GM18858 (cell line): ENCODE measurements around the gene DDX11.
"Not testable (repeated sequence)": the region's sequence is repeated elsewhere in the genome, so short reads cannot be mapped to it uniquely, and the experiment has no call there.

Source experiments
- ATAC-seq: cut with Tn5 transposase; IDR thresholded peaks from one replicate; pipeline ENCODE4 v1.9.1; 2021; ENCODE audit not compliant: unreplicated experiment

DDX11 gene

DNA sequence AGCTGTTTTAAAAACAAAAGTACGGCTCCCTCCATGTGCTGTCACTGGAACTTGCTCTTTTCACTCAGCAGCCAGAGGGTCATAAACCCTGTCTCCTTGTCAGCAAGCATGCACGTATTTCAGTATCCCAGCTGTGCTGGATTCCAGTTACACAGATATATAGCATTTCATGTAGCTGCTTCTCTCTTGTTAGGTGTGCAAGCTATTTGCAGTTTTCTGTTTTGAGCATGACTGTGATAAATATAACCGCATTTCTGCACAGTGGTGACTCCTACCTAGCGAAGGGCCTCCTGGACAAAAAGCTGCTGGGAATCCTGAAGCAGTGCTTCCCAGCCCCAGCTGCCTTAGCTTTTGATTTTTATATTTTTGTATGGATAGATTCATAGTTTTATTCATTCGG is 24.7 kb downstream of the DDX11 start:
- ATAC-seq = not testable (repeated sequence)

DNA sequence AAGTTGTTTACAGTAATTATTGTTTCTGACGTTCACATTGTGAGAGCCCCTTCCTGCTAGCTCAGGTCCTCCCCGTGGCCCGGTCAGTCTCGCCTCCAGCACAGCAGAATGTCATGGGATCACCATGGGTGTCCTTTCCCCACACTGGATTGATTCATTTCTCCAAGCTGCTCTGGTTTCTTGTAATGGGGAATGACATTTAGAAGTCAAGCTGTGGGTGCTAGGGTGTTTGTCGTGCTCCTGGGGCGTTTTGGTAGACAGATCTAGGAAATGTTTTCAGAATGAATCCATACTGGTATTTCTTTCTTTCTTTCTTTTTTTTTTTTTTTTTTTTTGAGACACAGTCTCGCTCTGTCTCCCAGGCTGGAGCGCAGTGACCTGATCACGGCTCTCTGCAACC is 25.1 kb downstream of the DDX11 start:
- ATAC-seq = not testable (repeated sequence)

DNA sequence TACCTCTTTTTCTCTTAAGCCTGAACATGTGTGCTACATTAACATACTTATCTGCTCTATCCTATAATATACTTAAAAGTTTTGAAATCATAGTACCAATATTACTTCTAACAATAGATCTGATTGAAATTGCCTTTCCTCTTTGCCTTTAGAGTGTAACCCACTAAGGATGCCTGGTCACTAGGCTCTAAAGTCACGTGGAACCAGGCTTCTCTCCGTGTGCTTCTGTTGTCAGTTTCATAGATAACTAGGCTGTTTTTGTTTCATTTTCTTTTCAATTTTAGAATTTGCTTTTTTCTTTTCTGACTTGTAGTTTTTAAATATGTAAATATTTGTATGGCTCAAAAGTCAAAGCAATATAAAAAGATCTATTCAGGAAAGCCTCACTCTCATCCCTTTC is 25.8 kb downstream of the DDX11 start:
- not testable (repeated sequence) for ATAC-seq

DNA sequence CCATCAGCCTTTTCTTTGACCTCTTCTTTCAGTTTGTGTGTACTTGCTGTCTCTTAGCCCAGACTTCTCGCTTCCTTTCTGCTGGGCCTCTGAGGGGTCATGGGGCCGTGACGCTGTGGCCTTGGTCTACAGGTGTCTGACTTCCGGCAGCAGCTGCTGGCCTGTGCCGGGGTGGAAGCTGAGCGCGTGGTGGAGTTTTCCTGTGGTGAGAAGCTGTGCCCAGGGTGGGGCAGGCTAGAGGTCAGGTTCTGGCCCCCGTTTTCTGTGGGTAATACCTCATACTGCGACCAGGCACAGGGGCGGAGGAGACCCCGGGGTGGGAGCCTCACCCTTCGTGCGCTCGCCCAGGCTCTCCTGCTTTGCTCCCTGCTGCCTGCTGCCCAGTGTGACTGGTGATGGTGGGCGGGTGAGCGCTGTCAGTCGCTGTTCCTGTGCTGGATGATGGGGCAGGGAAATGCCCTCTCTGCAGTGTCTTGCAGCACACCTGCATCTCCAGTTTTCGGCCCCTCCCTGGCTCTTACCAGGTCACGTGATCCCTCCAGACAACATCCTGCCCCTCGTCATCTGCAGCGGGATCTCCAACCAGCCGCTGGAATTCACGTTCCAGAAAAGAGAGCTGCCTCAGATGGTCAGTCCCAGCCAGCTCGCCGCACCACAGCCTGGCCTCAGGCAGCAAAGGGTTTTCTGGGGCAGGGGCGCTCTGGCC is 27.0 kb downstream of the DDX11 start:
- peak; percentile 59 for ATAC-seq

DNA sequence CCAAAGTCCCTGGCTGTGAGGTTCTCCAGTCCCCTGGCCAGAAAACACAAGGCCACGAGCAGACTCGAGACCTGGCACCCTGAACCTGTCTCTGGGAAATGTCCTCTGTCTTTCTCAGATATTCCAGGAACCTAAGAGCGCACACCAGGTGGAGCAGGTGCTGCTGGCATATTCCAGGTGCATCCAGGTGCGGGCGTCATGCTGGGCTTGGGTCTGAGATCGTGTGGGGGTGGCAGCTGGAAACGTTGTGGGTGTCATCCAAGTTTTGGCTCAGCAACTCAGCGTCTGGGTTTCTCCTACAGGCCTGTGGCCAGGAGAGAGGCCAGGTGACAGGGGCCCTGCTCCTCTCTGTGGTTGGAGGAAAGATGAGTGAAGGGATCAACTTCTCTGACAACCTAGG is 28.5 kb downstream of the DDX11 start:
- ATAC-seq = not testable (repeated sequence)

DNA sequence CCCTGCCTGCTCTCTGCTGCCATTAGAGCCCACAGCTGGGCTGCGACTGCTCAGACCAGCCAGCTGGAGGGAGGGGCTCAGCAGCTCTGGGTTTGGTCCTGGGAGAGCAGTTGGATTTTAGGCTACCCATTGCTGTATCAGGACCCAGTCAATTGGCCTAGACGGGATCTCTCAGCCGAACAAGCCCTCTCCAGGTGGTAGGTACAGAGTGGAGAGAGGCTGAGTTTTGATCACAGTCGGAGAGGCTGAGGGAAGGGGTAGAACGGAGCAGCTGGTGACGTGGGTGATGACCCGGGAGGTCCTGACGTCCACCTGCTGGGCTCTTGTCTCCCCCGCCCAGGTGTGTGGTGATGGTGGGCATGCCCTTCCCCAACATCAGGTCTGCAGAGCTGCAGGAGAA is 28.9 kb downstream of the DDX11 start:
- ATAC-seq = not testable (repeated sequence)

DNA sequence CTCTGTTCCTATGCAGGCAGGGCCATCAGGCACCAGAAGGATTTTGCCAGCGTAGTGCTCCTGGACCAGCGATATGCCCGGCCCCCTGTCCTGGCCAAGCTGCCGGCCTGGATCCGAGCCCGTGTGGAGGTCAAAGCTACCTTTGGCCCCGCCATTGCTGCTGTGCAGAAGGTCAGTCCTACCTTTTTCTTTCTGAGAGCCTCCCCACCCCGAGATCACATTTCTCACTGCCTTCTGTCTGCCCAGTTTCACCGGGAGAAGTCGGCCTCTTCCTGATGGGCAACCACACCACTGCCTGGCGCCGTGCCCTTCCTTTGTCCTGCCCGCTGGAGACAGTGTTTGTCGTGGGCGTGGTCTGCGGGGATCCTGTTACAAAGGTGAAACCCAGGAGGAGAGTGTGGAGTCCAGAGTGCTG is 29.9 kb downstream of the DDX11 start:
- not testable (repeated sequence) for ATAC-seq

DNA sequence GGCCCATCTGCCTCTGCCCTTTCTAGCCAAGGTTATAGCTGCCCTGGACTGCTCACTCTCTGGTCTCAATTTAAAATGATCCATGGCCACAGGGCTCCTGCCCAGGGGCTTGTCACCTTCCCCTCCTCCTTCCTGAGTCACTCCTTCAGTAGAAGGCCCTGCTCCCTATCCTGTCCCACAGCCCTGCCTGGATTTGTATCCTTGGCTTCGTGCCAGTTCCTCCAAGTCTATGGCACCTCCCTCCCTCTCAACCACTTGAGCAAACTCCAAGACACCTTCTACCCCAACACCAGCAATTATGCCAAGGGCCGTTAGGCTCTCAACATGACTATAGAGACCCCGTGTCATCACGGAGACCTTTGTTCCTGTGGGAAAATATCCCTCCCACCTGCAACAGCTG is 30.6 kb downstream of the DDX11 start:
- not testable (repeated sequence) for ATAC-seq

DNA sequence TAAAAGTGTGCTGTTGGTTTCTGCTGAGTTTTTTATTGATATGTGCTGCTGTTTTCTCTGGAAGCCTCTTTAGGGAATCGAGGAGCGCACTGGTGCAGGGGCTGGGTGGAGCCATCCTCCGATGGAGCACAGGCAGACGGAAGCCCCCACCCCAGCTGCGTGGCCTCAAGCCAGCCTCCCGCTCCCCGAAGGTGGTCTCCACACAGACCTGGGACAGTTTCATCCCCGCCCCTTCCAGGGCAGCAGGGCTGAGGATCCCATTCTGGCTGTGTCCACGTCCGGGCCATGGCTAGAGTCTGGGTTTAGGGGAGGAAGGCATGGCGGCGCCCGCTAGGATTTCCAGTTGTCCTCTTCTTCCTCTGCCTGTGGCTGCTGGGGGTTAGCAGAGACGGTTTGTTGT is 31.1 kb downstream of the DDX11 start:
- not testable (repeated sequence) for ATAC-seq

DNA sequence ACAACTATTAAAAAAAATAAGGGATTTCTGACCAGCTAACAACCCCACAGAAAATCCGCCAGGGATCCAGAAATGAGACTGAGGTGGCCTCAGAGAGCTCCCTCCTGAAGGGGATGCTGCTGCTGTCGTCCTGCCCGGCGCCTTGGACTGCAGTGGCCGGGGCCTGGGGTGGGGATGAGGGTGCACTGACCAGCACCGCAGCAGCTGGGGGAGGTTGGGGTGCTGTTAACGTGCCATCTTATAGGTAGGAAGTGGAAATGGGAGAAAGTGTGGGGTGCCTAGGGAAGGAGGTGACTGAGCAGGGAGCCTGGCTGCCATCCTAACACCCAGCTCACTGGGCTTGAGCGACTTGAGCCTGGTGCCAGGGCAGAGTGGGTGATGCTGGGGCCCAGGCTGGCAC is 32.0 kb downstream of the DDX11 start:
- ATAC-seq = no peak

DNA sequence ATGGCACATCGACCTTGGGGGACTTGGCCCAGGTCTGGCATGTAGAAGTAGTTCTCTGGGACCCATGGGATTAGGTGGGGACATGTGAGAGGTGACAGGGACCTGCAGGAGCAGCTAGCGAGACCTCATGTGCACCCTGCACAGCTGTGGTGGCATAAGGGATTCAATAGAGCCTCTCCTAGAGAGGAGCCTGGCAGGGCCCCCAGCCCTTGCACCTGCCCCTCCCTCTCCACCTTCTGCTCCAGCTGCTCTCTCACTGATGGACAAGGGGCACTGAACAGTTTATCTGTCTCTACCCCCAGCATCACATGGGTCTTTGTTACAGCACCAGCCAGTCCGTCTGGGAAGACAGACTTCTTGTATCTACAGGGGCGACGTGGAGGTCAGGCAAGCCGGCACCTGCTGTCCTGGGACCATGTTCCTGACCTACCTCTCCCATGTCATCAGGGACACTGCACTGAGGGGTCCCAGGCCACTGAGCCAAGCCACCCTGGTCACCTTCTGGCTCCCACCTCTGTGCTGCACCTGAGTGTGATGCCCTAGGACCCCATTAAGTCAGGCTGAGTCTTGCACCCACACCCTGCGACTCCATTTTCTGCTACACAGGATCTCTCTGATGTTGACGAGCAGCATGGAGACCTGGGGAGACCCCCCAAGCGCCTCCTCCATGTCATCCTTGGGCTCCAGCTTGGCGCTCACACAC is 32.6 kb downstream of the DDX11 start:
- ATAC-seq = no peak

DNA sequence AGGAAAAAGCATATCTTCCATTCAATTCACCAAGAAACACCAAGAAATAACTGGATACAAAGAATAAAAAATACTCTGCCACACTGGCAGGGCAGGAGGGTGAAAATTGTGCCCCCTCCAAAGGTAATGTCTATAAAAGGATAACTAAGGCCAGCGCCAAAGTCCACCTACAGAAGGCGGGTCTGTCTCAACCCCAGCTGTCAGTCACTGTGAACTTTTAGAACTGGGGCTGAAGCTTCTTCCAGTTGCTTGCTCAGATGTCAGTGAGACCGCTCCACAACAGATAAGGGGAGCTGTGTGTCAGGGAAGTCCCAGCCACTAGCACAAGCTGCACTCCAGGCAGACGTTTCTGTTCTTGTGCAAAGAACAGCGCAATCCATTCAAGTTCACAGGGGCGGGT is 36.1 kb downstream of the DDX11 start:
- ATAC-seq = not testable (repeated sequence)

DNA sequence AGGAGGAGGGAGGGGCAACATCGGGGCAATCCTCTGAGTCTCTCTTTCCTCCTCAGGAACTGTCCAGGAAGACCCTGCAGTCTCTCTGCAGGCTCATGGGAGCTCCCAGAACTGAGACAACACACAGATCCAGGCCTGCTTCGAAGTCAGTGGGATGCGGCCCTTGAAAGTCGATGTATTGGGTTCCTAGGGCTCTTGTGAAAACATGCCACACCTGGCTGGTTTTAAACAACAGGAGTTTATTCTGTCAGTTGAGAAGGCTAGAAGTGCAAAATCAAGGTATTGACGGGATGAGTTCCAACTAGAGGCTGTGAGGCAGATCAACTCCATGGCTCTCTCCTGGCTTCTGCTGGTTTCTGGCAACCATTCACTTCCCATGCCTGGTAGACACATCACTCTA is 36.6 kb downstream of the DDX11 start:
- not testable (repeated sequence) for ATAC-seq

DNA sequence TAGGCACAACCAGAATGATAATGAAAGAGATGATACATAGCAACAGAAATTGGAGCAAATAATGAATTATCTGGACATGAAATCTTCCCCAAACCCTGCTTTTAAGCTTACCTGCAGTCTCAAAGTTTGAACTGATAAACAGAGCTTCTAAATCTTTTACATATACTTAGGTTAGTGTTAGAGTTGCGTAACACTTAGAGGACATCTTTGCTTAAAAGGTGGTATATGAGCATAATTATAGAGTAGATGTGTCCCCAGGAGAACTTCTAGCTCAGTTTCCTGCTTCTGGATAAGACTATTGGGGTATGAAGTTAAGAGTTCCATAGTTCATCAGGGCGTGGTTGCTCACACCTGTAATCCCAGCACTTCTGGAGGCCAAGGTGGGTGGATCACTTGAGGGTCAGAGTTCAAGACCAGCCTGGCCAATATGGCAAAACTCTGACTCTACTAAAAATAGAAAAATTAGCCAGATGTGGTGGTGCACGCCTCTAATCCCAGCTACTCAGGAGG is 41.5 kb downstream of the DDX11 start:
- not testable (repeated sequence) for ATAC-seq

DNA sequence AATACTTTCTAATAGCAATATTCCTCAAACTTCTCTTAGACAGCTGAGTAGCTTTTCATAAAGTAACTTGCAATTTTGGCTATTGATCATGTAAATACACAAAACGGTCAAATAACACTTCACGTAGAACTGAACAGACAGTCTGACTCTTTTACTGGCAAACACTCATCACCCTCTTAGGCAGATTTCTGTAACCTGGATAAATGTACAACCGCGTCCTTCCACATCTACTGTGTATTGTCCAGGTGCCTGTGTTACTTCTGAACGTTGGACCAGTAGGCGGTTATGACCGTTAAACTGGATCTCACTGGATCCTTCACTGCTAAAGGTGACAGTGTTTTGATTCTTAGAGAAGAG is 43.2 kb downstream of the DDX11 start:
- ATAC-seq = not testable (repeated sequence)

DNA sequence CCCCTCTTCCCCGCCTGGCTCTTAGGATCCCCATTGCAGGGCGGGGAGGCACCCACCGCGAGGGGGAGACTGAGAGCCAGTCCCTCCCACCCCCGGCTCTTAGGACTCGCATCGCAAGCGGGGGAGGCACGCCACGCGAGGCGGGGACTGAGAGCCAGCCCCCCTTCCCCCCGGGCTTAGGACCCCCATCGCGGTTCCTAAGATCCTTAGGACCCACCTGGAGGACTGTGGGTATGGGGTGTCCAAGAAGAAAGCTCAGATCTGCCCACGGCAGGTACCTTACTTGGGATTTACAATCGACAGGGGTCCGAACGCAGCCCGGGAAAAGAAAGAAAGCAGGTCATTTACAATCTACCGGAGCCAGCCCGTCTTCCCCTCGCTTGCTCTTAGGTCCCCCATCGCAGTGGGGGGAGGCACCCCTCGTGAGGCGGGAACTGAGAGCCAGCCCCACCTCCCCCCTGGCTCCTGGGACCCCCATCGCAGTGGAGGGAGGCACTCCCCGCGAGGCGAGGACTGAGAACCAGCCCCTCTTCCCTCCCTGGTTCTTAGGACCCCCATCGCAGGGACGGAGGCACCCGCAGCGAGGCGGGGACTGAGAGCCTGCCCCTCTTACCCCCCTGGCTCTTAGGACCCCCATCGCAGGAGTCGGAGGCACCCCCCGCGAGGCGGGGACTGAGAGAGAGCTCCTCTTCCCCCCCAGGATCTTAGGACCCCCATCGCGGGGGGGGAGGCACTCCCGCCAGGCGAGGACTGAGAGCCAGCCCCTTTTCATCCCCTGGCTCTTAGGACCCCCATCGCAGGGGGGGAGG is 43.7 kb downstream of the DDX11 start:
- ATAC-seq = no peak

DNA sequence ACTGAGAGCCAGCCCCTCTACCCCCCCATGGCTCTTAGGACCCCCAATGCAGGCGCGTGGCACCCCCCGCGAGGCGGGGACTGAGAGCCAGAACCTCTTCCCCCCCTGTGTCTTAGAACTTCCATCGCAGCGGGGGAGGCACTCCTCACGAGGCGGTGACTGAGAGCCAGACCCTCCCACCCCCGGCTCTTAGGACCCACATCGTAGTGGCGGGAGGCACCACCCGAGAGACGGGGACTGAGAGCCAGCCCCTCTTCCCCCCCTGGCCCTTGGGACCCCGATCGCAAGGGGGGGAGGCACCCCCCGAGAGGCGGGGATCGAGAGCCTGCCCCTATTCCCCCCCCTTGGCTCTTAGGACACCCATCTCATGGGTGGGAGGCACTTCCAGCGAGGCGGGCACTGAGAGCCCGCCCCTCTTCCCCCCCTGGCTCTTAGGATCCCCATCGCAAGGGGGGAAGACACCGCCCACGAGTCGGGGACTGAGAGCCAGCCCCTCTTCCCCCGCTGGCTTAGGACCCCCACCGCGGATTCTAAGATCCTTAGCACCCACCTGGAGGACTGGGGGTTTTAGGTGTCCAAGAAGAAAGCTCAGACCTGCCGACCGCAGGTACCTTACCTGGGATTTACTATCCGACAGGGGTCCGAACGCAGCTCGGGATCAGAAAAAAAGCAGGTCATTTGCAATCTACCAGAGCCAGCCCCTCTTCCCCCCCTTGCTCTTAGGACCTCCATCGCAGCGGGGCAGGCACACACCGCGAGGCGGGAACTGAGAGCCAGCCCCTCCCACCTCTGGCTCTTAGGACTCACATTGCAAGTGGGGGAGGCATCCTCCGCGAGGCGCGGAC is 44.9 kb downstream of the DDX11 start:
- ATAC-seq = no peak

DNA sequence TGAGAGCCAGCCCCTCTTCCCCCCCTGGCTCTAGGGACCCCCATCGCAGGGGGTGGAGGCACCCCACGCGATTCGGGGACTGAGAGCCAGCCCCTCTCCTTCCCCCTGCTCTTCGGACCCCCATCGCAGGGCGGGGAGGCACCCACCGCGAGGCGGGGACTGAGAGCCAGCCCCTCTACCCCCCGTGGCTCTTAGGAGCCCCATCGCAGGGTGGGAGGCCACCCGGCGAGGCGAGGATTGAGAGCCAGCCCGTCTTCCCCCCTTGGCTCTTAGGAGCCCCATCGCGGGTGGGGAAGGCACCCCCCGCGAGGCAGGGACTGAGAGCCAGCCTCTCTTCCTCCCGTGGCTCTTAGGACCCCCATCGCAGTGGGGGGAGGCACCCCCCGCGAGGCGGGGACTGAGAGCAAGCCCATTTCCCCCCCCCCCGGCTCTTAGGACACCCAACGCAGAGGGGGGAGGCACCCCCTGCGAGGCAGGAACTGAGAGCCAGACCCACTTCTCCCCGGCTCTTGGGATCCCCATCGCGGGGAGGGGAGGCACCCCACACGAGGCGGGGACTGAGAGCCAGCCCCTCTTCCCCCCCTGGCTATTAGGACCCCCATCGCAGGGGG is 45.6 kb downstream of the DDX11 start:
- no peak for ATAC-seq

DNA sequence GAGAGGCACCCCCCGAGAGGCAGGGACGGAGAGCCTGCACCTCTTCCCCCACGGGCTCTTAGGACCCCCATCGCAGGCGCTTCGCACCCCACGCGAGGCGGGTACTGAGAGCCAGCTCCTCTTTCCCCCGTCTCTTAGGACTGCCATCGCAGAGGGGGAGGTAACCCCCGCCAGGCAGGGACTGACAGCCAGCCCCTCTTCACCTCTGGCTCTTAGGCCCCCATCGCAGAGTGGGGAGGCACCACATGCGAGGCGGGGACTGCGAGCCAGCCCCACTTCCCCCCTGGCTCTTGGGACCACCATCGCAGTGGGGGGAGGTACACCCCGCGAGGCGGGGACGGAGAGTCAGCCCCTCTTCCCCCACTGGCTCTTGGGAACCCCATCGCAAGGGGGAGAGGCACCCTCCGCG is 46.1 kb downstream of the DDX11 start:
- no peak for ATAC-seq

DNA sequence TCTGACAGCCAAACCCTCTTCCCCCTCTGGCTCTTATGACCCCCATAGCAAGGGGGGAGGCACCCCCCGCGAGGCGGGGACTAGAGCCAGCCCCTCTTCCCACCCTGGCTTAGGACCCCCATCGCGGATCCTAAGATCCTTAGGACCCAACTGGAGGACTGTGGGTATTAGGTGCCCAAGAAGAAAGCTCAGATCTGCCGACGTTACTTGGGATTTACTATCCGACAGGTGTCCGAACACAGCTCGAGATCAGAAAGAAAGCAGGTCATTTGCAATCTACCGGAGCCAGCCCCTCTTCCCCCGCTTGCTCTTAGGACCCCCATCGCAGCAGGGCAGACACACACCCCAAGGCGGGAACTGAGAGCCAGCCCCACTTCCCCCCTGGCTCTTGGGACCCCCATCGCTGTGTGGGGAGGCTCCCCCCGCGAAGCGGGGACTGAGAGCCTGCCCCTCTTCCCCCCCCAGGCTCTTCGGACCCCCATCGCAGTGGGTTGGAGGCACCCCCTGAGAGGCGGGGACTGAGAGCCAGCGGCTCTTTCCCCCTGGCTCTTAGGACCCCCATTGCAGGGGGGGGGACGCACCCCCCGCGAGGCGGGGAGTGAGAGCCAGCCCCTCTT is 46.8 kb downstream of the DDX11 start:
- no peak for ATAC-seq
